GM10248 (cell line): ENCODE measurements around the gene AMZ2.

Experiments
- CTCF ChIA-PET: fragments of 300-600 bp; sonication (Branson Sonifier 250); formaldehyde crosslinking; extraction: SDS; loops from one replicate; lab custom pipeline; 2021; ENCODE audit warnings: antibody characterized with exemption; lab: Yijun Ruan, JAX
- POLR2A ChIA-PET: fragments of 350-650 bp; sonication (Branson Sonifier 250); formaldehyde crosslinking; extraction: SDS; loops from one replicate; lab custom pipeline; 2020; ENCODE audit warnings: antibody characterized with exemption; lab: Yijun Ruan, JAX
- DNase-seq: peaks from one replicate; pipeline ENCODE4 v3.0.0; 2012; ENCODE audit errors: extremely low spot score
- CTCF ChIP-seq: IDR thresholded peaks from 2 replicates; pipeline ENCODE4 v1.5.1; 2012; ENCODE audit warnings: mild to moderate bottlenecking, low read depth; ENCODE audit errors: extremely low read depth, missing control alignments, control extremely low read depth

The AMZ2 gene

GRCh38 chr17:68296217-68297191 lies 48.7 kb downstream of the AMZ2 start:
- POLR2A ChIA-PET: no interaction called here
- no peak for DNase-seq
- TF ChIP-seq CTCF: no peak

GRCh38 chr17:68297195-68297594 lies 49.4 kb downstream of the AMZ2 start:
- POLR2A ChIA-PET: no interaction called here
- no peak for TF ChIP-seq CTCF

More at GRCh38 chr17:68296217-68297191, 48.7 kb downstream of the AMZ2 start:
- CTCF ChIA-PET: interaction anchor here (0.8 to 1.8 kb wide), 5 partner anchors 8 to 104 kb away, joined by 3 to 4 read pairs (median 3); no protein-coding TSS in a partner anchor

GRCh38 chr17:68298601-68299000 lies 50.8 kb downstream of the AMZ2 start:
- ChIA-PET CTCF (no interaction called here), POLR2A (no interaction called here)
- no peak for TF ChIP-seq CTCF
- no peak for DNase-seq

More at GRCh38 chr17:68297195-68297594, 49.4 kb downstream of the AMZ2 start:
- DNase-seq: no peak
- CTCF ChIA-PET: interaction anchor here (0.8 to 1.8 kb wide), 5 partner anchors 9 to 103 kb away, joined by 3 to 4 read pairs (median 3); no protein-coding TSS in a partner anchor

GRCh38 chr17:68299817-68300216 lies 52.0 kb downstream of the AMZ2 start:
- DNase-seq: no peak
- TF ChIP-seq CTCF: no peak
- ChIA-PET POLR2A (interaction anchor here (1.0 kb wide), 1 partner anchor 8 kb away, joined by 5 read pairs; no protein-coding TSS in a partner anchor), CTCF (no interaction called here)

- ChIA-PET POLR2A (no interaction called here), CTCF (interaction anchor here (1.2 to 1.5 kb wide), 2 partner anchors 13 to 98 kb away, joined by 3 read pairs; no protein-coding TSS in a partner anchor)
- TF ChIP-seq CTCF: no peak
- DNase-seq: no peak
Observed at GRCh38 chr17:68301438-68301959, 53.7 kb downstream of the AMZ2 start.

GRCh38 chr17:68302066-68302564 lies 54.3 kb downstream of the AMZ2 start:
- no peak for TF ChIP-seq CTCF
- ChIA-PET CTCF (interaction anchor here (1.2 to 1.5 kb wide), 2 partner anchors 12 to 98 kb away, joined by 3 read pairs; no protein-coding TSS in a partner anchor), POLR2A (no interaction called here)
- no peak for DNase-seq
